ENCODE measurements around the gene GALNT14. TPM values are rescaled to one million over a fixed set of nuclear protein-coding genes. Genes with fewer than 3 reads are reported as not detected.

The GALNT14 gene
- total RNA-seq, 1 experiment from 2014 or later: 0.21 TPM

DNA sequence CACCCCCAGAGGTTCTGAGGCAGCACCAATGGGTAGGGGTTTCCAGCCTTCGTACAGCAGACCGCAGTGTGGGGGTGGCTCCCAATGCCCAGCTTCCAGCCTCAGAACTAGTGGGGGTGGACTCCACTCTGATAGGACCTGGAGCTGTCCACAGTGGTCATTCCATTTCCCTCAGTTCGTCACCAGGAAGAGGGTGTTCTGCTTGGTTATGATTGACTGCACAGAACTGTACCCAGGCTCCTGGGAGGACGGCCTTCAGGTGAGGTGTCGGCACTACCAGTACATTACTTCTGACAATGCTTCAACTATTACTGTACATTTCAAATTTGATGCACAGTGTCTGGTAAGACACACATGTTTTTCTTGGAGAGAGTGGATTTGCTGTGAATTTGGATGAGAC, 180.6 kb downstream of the GALNT14 start:
- H3K27ac ChIP-seq: no peak overlapping the region
- no peak for DNase-seq (ENCODE audit: low read depth in 1 of 2, low spot score in 2 of 2)
- no peaks in the 10 kb centered on the region for H3K9me3 ChIP-seq (replicated peaks)
- H3K36me3 ChIP-seq: no peaks in the 10 kb centered on the region
- no peaks in the 10 kb centered on the region for H3K4me1 ChIP-seq (replicated peaks)
- no peak overlapping the region for H3K4me3 ChIP-seq
- no peaks in the 10 kb centered on the region for H3K27me3 ChIP-seq (replicated peaks)

DNA sequence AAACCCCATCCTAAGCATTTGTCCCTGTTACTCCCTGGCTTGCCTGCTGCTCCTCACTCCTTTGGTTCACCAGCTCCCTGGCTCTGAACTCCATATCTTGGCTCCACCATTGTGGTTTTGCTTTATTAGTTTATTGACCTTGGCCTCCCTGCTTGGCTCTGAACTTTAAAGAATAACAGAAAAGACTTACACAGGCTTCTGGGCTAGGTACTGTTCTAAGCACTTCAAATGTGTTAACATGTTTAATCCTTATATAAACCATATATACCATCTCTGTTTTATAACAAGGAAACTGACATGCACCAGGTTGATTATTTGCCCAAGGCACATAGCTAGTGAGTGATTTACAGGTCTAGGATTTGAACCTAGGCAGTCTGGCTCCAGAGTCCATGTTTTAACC, 181.2 kb downstream of the GALNT14 start:
- no peak for DNase-seq (ENCODE audit: low read depth in 1 of 2, low spot score in 2 of 2)
- Histone ChIP-seq H3K27ac (no peak overlapping the region), H3K4me1 (replicated peaks) (no peaks in the 10 kb centered on the region), H3K9me3 (replicated peaks) (no peaks in the 10 kb centered on the region), H3K4me3 (no peak overlapping the region), H3K36me3 (no peaks in the 10 kb centered on the region), H3K27me3 (replicated peaks) (no peaks in the 10 kb centered on the region)

DNA sequence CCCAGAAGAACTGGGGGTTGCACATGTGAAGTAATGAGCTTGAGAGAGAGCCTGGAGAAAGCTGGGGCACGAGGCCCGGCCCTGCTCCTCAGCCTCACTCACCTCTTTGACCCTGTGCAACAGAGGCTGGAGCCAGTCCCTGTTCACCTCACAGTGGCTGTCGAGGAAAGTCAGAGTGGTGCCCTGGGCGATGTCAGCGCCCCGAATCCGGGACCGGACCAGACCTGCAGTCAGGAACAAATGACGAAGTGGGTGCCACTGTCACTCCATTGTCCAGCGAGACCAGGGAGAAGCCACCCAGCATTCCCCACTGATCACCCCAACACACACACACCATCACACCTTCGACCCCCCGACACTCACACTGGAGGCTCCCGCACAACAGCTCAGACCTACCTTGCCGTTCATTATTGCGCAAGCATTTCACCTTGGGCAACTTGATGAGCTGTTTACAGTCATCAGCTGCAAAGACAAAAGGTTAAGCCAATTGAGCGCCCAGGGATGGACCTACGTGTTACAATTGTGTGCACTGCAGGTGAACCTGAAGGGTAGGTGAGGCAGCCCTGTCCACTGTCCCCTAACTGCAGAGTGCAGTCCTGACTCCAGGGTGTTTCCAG, 182.6 kb downstream of the GALNT14 start:
- Histone ChIP-seq H3K27ac (no peak overlapping the region), H3K4me1 (replicated peaks) (no peaks in the 10 kb centered on the region), H3K36me3 (no peaks in the 10 kb centered on the region), H3K27me3 (replicated peaks) (no peaks in the 10 kb centered on the region), H3K4me3 (no peak overlapping the region), H3K9me3 (replicated peaks) (no peaks in the 10 kb centered on the region)
- no peak for DNase-seq (ENCODE audit: low read depth in 1 of 2, low spot score in 2 of 2)

DNA sequence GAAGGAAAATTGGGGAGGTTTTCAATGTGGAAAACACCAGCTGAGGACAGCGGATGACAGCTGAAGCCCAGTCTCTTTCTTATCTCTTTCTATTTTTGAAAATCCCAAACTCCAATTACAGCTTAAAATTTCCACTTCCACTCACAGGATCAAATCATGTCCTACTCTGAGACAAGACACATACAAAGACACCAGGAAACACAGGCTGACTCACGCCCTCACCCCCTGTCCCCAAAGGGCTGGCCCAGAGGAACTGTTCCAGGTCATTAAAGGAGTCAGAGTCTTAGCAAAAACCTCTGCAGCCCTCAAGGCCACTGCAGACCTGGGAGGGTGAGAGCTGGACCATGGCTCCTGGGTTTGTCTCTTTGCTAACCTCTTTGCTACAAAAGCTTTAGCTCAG, 187.9 kb downstream of the GALNT14 start:
- H3K27ac ChIP-seq: no peak overlapping the region
- H3K36me3 ChIP-seq: no peaks in the 10 kb centered on the region
- no peaks in the 10 kb centered on the region for H3K9me3 ChIP-seq (replicated peaks)
- no peak for DNase-seq (ENCODE audit: low read depth in 1 of 2, low spot score in 2 of 2)
- H3K27me3 ChIP-seq (replicated peaks): no peaks in the 10 kb centered on the region
- no peaks in the 10 kb centered on the region for H3K4me1 ChIP-seq (replicated peaks)
- no peak overlapping the region for H3K4me3 ChIP-seq

DNA sequence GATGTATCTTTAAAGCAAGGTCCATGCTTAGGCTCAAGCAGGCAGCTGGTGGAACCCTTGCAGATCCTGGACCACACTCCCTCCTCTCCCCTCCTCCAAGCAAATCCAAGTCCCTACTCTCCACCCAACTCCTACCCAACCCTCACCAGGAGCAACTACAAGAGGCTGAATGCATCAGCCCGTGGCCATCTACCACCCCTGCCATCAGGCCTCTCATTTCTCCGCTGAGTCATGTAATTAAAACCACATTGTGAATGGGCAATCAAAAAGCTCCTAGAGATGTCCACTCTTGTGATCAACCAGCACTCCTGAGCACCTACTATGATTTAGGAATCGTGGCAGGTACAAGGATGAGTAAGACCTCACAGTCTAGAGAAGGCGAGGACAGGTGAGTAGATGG, 188.8 kb downstream of the GALNT14 start:
- no peak overlapping the region for H3K27ac ChIP-seq
- no peaks in the 10 kb centered on the region for H3K4me1 ChIP-seq (replicated peaks)
- H3K9me3 ChIP-seq (replicated peaks): no peaks in the 10 kb centered on the region
- no peaks in the 10 kb centered on the region for H3K36me3 ChIP-seq
- H3K27me3 ChIP-seq (replicated peaks): no peaks in the 10 kb centered on the region
- no peak for DNase-seq (ENCODE audit: low read depth in 1 of 2, low spot score in 2 of 2)
- no peak overlapping the region for H3K4me3 ChIP-seq

DNA sequence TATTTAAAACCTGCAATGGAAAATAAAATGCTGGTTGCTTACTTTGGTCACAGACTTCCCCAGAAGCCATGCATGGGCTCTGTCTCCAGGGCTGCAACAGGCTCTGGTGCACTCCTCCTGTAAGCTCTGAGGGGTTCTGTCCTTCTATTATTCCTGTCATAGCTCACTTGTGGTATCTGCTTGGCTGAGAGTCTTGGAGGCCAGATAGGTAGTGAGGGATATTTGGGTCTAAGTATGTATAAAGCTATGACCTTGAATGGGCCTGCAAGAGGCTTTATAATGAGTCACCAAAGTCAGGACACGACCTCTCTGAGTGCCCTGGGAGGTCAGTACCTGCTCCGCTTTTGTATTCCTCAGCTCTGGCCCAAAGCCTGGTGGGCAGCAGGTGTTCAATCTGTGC, 189.4 kb downstream of the GALNT14 start:
- no peaks in the 10 kb centered on the region for H3K4me1 ChIP-seq (replicated peaks)
- H3K4me3 ChIP-seq: no peak overlapping the region
- H3K27ac ChIP-seq: no peak overlapping the region
- no peaks in the 10 kb centered on the region for H3K36me3 ChIP-seq
- H3K27me3 ChIP-seq (replicated peaks): no peaks in the 10 kb centered on the region
- no peak for DNase-seq (ENCODE audit: low read depth in 1 of 2, low spot score in 2 of 2)
- no peaks in the 10 kb centered on the region for H3K9me3 ChIP-seq (replicated peaks)

DNA sequence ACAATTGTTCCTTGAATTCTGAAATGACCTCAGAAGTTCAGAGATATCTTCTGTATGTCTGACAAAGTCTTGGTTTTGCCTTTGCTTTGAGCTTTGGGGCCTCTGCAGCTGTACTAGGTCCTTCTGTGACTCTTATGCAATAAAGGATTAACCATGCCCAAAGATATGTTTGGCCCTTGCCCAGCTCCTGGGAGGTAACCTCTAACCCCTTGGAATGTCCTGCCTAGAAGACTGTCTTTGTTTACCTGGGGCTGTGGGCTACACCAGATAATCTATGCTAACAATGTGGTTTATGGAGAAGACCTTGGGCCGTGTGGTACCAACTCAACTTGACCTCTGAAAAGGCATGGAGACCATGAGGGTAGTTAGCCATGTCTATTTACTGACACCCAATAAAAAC, 190.1 kb downstream of the GALNT14 start:
- DNase-seq (ENCODE audit: low read depth in 1 of 2, low spot score in 2 of 2): no peak
- Histone ChIP-seq H3K4me3 (no peak overlapping the region), H3K27me3 (replicated peaks) (no peaks in the 10 kb centered on the region), H3K27ac (no peak overlapping the region), H3K9me3 (replicated peaks) (no peaks in the 10 kb centered on the region), H3K36me3 (no peaks in the 10 kb centered on the region), H3K4me1 (replicated peaks) (no peaks in the 10 kb centered on the region)

DNA sequence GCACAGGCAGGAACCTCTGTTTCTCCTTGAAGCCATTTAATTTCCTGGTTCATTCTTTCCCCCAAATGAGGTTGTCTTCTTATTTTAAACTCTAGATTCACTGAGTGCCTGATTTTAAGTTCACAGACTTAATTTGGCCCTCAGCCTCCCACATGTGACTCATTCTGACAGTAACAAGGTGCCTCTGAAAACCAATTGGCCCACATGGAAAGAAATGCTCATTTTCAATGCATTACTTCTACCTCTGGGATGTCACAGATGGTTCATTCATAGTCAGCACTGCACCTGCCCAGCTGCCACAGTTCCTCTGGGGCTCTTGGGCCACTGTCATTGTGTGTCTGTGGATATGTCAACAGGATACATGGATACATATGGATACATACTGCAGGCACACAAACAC, 190.6 kb downstream of the GALNT14 start:
- no peak for DNase-seq (ENCODE audit: low read depth in 1 of 2, low spot score in 2 of 2)
- no peaks in the 10 kb centered on the region for H3K27me3 ChIP-seq (replicated peaks)
- H3K4me1 ChIP-seq (replicated peaks): no peaks in the 10 kb centered on the region
- no peak overlapping the region for H3K27ac ChIP-seq
- H3K9me3 ChIP-seq (replicated peaks): no peaks in the 10 kb centered on the region
- H3K4me3 ChIP-seq: no peak overlapping the region
- no peaks in the 10 kb centered on the region for H3K36me3 ChIP-seq

DNA sequence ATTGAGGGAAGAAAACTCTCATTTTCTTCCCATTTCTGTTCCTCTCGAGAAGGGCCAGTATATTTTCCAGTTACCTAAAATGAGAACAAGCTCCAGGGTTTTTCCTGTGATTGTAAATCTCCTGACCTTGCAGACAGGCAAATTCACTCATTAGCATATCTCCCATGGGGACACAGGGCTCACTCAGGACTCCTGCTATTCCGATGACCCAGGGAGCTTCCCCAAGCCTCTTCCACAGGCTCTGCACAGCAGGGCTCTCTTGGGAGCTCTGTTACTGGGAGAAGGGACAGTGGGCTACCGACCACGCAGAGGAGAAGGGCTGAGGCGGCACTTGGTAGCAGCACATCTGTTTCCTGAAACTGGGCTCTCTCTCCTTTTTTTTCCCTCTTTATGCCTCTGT, 195.8 kb downstream of the GALNT14 start:
- Histone ChIP-seq H3K4me3 (no peak overlapping the region), H3K9me3 (replicated peaks) (no peaks in the 10 kb centered on the region), H3K36me3 (no peaks in the 10 kb centered on the region), H3K27me3 (replicated peaks) (no peaks in the 10 kb centered on the region), H3K27ac (no peak overlapping the region), H3K4me1 (replicated peaks) (no peaks in the 10 kb centered on the region)
- DNase-seq (ENCODE audit: low read depth in 1 of 2, low spot score in 2 of 2): no peak

DNA sequence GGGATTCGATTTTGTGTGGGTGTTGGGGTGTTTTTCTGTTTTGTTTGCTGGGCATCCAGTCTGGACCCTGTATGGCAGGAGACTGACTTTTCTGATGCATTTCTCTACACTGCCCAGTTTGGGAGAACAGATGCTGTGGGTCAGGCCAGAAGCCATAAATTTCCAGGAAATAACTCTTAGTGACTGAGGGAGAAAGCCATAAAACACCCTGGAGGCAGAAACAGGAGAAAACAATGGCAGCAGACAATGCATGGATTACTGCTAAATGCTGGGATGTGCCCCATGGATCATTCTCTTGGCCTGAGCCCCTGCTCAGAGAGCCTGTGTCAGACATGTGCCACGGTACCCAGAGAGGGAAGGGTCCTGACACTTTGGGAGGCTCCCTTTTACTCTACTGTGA, 197.4 kb downstream of the GALNT14 start:
- DNase-seq (ENCODE audit: low read depth in 1 of 2, low spot score in 2 of 2): no peak
- no peaks in the 10 kb centered on the region for H3K36me3 ChIP-seq
- no peak overlapping the region for H3K27ac ChIP-seq
- no peak overlapping the region for H3K4me3 ChIP-seq
- H3K27me3 ChIP-seq (replicated peaks): 0 out of 2 replicates have a peak, but pooled peaks cover 2% of the 10 kb centered on the region
- H3K9me3 ChIP-seq (replicated peaks): no peaks in the 10 kb centered on the region
- no peaks in the 10 kb centered on the region for H3K4me1 ChIP-seq (replicated peaks)

DNA sequence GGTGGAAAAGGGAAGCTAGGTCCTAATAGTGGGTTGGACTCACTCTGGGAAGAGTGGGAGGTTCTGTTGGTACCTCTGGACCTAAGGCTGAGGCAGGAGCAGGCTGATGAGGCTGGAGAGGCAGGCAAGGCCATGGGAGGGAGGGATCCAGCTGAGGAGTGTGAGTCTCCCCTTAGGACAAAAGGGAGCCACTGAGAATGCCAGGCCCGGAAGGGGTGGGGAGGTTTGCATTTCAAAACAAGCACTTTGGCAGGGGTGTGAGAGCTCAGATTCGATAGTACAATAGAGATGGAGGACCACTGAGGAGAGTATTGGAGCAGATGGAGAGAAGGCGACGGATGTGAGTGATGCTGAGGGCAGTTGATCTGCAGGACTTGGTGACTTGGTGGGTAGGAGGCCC, 198.9 kb downstream of the GALNT14 start:
- H3K4me1 ChIP-seq (replicated peaks): no peaks in the 10 kb centered on the region

DNA sequence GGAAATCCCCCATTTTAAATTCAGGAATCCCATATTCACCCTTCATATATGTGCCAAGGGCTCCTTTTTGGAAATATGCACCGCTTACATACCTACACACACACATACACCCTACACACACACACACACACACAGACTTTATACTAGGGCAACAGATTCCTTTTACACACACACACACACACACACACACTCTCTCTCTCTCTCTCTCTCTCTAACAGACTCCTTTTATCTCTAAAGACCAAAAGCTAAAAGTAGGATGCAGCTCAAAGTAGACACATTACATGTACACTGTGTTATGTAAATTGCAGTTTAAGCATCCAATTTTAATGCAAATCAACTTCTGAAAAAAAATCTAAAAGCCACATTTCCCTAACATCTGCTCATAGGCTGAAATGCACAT, 200.0 kb downstream of the GALNT14 start:
- no peaks in the 10 kb centered on the region for H3K9me3 ChIP-seq (replicated peaks)
- H3K27ac ChIP-seq: no peak overlapping the region
- no peaks in the 10 kb centered on the region for H3K36me3 ChIP-seq
- no peak overlapping the region for H3K4me3 ChIP-seq
- no peak for DNase-seq (ENCODE audit: low read depth in 1 of 2, low spot score in 2 of 2)
- 0 out of 2 replicates have a peak, but pooled peaks cover 2% of the 10 kb centered on the region for H3K27me3 ChIP-seq (replicated peaks)
- H3K4me1 ChIP-seq (replicated peaks): no peaks in the 10 kb centered on the region

More for the DNA sequence above, 198.9 kb downstream of the GALNT14 start:
- Histone ChIP-seq H3K27ac (no peak overlapping the region), H3K9me3 (replicated peaks) (no peaks in the 10 kb centered on the region), H3K27me3 (replicated peaks) (0 out of 2 replicates have a peak, but pooled peaks cover 2% of the 10 kb centered on the region), H3K36me3 (no peaks in the 10 kb centered on the region), H3K4me3 (no peak overlapping the region)
- DNase-seq (ENCODE audit: low read depth in 1 of 2, low spot score in 2 of 2): no peak

DNA sequence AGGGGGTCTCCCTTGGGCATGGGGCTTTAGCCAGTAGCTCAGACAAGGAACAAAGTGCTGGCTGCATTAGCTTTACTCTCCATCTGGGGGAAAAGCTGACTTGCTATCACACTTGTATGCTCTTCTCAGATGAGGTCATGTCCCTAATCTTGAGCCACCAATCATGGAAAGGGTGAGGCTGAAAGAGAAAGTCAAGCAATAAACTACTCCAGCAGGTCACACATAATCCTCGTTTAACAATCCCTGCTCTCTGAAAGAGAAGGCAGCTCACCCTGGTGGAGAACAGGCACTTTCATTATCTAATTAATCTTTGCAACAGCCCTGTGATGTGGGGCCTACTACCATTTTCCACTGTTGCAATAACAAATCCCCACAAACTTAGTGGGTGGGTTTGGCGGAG, 201.3 kb downstream of the GALNT14 start:
- no peaks in the 10 kb centered on the region for H3K4me1 ChIP-seq (replicated peaks)
- no peaks in the 10 kb centered on the region for H3K9me3 ChIP-seq (replicated peaks)
- DNase-seq (ENCODE audit: low read depth in 1 of 2, low spot score in 2 of 2): no peak
- H3K27me3 ChIP-seq (replicated peaks): 0 out of 2 replicates have a peak, but pooled peaks cover 2% of the 10 kb centered on the region
- no peaks in the 10 kb centered on the region for H3K36me3 ChIP-seq
- H3K4me3 ChIP-seq: no peak overlapping the region
- H3K27ac ChIP-seq: no peak overlapping the region

DNA sequence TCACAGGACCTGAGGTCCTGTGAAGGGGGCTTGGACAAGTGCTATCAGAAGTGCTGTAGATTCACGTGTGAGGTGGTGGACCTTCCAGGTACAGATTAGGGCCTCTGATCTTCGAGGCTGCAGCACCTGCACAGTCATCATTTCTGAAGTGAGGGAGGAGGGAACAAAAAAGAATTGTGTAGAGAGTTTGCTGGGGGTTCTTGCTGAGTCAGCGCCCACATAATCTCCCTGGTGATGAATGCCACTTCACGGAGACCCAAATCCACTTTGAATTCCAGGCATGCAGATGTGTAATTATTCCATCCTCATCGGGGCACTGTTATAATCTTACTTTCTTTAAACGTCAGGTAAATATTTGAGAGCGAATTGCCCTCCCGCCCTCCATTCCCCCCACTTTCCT, 202.4 kb downstream of the GALNT14 start:
- H3K4me3 ChIP-seq: no peak overlapping the region
- no peaks in the 10 kb centered on the region for H3K9me3 ChIP-seq (replicated peaks)
- 0 out of 2 replicates have a peak, but pooled peaks cover 2% of the 10 kb centered on the region for H3K27me3 ChIP-seq (replicated peaks)
- H3K4me1 ChIP-seq (replicated peaks): no peaks in the 10 kb centered on the region
- DNase-seq (ENCODE audit: low read depth in 1 of 2, low spot score in 2 of 2): no peak
- H3K27ac ChIP-seq: no peak overlapping the region
- H3K36me3 ChIP-seq: no peaks in the 10 kb centered on the region

DNA sequence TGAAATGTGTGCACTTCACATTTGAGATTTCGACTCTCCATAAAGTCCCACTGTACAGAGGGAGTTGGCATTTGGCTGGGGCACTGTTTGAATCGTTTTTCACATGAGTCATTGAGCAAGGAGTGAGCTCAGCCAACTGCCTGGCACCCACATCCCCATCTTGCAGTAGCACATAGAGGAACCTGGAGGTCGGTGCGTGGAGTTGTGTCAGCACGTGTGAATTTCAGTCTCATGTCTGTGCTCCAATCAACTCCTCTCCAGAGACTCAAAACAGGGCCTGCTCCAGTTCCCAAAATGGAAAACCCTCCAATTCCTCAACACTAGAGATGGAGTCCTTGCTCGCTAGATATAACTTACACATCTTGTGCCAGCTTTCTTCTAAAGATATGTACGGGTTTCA, 204.2 kb downstream of the GALNT14 start:
- no peak overlapping the region for H3K27ac ChIP-seq
- H3K9me3 ChIP-seq (replicated peaks): no peaks in the 10 kb centered on the region
- H3K4me3 ChIP-seq: no peak overlapping the region
- 0 out of 2 replicates have a peak, but pooled peaks cover 2% of the 10 kb centered on the region for H3K27me3 ChIP-seq (replicated peaks)
- DNase-seq (ENCODE audit: low read depth in 1 of 2, low spot score in 2 of 2): no peak
- H3K36me3 ChIP-seq: no peaks in the 10 kb centered on the region
- no peaks in the 10 kb centered on the region for H3K4me1 ChIP-seq (replicated peaks)

Measured in SJSA1 (cell line).